Body of pancreas (tissue), 4 donors: ENCODE measurements around the gene HDHD3.

Experiments used
- POLR2A ChIP-seq, 3 donors: fragments of 450-650 bp; IDR thresholded peaks; one replicate each; pipeline ENCODE4 v1.6.1; 2016; ENCODE audit warnings: antibody characterized with exemption in 3 of 3, mild to moderate bottlenecking in 2 of 3
- TF ChIP-seq, protein P1 (sequence below), 7 experiments: fragments of 450-650 bp in 4 of 7; fragments of 200-600 bp in 3 of 7; sonication (generic) in 3 of 7; IDR thresholded peaks; one replicate each; pipeline ENCODE4 v1.5.1; 2016 to 2019; ENCODE audit warnings: antibody characterized with exemption in 7 of 7

DNA sequence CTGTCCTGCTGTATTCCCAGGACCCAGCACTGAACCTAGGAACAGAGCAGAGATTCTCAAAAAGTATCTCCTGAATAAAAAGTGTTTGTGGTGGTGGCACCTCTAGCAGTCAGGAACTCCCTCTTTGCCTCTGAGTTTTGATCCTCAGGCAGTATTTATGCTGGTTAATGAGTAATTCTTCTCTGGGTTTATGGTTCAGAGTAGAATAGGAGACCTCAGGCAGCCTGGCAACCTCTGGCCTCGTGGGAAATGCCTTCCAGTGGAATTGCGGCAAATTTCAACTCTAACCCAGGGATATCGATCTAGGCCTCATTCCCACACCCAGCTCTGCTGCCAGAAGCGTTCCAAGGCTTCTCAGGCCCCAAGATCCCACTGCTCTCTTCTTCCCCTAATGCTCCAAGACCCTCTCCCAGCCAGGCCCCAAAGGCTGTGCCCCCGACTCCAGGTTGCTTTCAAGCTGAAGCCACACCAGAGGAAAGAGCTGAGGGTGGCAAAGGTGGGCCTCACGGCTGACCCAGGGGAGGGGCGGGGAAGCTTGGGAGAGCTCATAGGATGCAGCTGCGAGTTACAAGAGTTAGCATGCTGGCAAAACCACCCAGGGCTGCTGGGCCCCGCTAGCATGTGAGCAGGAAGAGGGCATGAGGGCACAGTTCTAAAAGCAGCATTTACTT lies 10.9 kb upstream of the HDHD3 start:
- TF ChIP-seq, protein P1, sequence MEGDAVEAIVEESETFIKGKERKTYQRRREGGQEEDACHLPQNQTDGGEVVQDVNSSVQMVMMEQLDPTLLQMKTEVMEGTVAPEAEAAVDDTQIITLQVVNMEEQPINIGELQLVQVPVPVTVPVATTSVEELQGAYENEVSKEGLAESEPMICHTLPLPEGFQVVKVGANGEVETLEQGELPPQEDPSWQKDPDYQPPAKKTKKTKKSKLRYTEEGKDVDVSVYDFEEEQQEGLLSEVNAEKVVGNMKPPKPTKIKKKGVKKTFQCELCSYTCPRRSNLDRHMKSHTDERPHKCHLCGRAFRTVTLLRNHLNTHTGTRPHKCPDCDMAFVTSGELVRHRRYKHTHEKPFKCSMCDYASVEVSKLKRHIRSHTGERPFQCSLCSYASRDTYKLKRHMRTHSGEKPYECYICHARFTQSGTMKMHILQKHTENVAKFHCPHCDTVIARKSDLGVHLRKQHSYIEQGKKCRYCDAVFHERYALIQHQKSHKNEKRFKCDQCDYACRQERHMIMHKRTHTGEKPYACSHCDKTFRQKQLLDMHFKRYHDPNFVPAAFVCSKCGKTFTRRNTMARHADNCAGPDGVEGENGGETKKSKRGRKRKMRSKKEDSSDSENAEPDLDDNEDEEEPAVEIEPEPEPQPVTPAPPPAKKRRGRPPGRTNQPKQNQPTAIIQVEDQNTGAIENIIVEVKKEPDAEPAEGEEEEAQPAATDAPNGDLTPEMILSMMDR (IDR thresholded peaks at IDR 0.05), result no peak
- peak in 1 of 3 donors; percentile 24 for TF ChIP-seq POLR2A (IDR thresholded peaks at IDR 0.05)
